Activated B cell treated with CpG ODN at 0.5 μM for 24 hours (primary cell): Measurements from ENCODE around the gene RECQL5. TPM values are rescaled to one million over a fixed set of nuclear protein-coding genes. Genes with fewer than 3 reads are reported as not detected.

Experiments
- ATAC-seq: fragments of 200-7000 bp; cut with Tn5 transposase; one replicate; pipeline ENCODE4 v1.10.0; 2021; ENCODE audit warnings: low read depth, mild to moderate bottlenecking, moderate library complexity
- CTCF ChIA-PET: fragments of 350-600 bp; sonication (Branson Sonifier 250); formaldehyde crosslinking; loops from one replicate; lab custom pipeline; 2021; ENCODE audit warnings: antibody characterized with exemption; lab: Charles Lee
- POLR2A ChIA-PET: fragments of 350-600 bp; sonication (Branson Sonifier 250); formaldehyde crosslinking; loops from one replicate; lab custom pipeline; 2021; ENCODE audit warnings: antibody characterized with exemption; lab: Charles Lee
- DNase-seq: peaks from one replicate; pipeline ENCODE4 v3.0.0; 2022
- H3K27ac Mint-ChIP-seq: one replicate; pipeline ENCODE4 v1.8.0; 2020; ENCODE audit warnings: mixed read lengths
- H3K27me3 Mint-ChIP-seq: one replicate; pipeline ENCODE4 v1.8.0; 2021; ENCODE audit warnings: mixed read lengths
- H3K36me3 Mint-ChIP-seq: one replicate; pipeline ENCODE4 v1.8.0; 2021; ENCODE audit warnings: low read depth, mixed read lengths
- H3K4me1 Mint-ChIP-seq: one replicate; pipeline ENCODE4 v1.8.0; 2021; ENCODE audit warnings: mixed read lengths
- H3K4me3 Mint-ChIP-seq: one replicate; pipeline ENCODE4 v1.8.0; 2020; ENCODE audit warnings: mild to moderate bottlenecking, mixed read lengths
- H3K9me3 Mint-ChIP-seq: one replicate; pipeline ENCODE4 v1.8.0; 2020; ENCODE audit warnings: mixed read lengths
- CTCF ChIP-seq: fragments of 200-600 bp; IDR thresholded peaks from one replicate; pipeline ENCODE4 v1.8.0; 2022; ENCODE audit warnings: antibody characterized with exemption, mild to moderate bottlenecking
- intact Hi-C: fragments of 100-400 bp; cut with micrococcal nuclease; formaldehyde crosslinking; loops from one replicate; pipeline ENCODE4 v1.15.1; 2024
- total RNA-seq: library from RNA; stranded (reverse); gene quantifications from 2 replicates; pipeline ENCODE4 v1.2.3, GENCODE V29; 2022

RECQL5 gene
- total RNA-seq, 1 donor from 2014 or later = 65.4 TPM

- H3K36me3 Mint-ChIP-seq = peaks cover 84% of the 10 kb centered on the region
- no peak overlapping the region for H3K27ac Mint-ChIP-seq
- H3K9me3 Mint-ChIP-seq = no peaks in the 10 kb centered on the region
- ChIA-PET CTCF (no interaction called here), POLR2A (no interaction called here)
- H3K27me3 Mint-ChIP-seq = no peaks in the 10 kb centered on the region
- H3K4me1 Mint-ChIP-seq = no peaks in the 10 kb centered on the region
- DNase-seq (no peak), ATAC-seq (no peak)
- TF ChIP-seq CTCF = no peak
- no peak overlapping the region for H3K4me3 Mint-ChIP-seq
- intact Hi-C loops = no loop called here
These were observed 30.8 kb upstream of the RECQL5 start for GRCh38 chr17:75697651-75698291.

GRCh38 chr17:75695830-75696271, 28.9 kb upstream of the RECQL5 start:
- H3K9me3 Mint-ChIP-seq = no peaks in the 10 kb centered on the region
- DNase-seq (no peak), ATAC-seq (no peak)
- no peak overlapping the region for H3K27ac Mint-ChIP-seq
- H3K4me3 Mint-ChIP-seq = no peak overlapping the region
- POLR2A ChIA-PET = interaction anchor here (0.7 kb wide), 2 partner anchors 7 to 54 kb away, joined by 4 to 8 read pairs; no protein-coding TSS in a partner anchor
- H3K36me3 Mint-ChIP-seq = peaks cover 80% of the 10 kb centered on the region
- H3K4me1 Mint-ChIP-seq = peaks cover 10% of the 10 kb centered on the region
- no peak for TF ChIP-seq CTCF
- no peaks in the 10 kb centered on the region for H3K27me3 Mint-ChIP-seq
- CTCF ChIA-PET = interaction anchor here (1.7 kb wide), 1 partner anchor 51 kb away, joined by 6 read pairs; no protein-coding TSS in a partner anchor
- intact Hi-C loops = no loop called here

GRCh38 chr17:75695141-75695829, 28.3 kb upstream of the RECQL5 start:
- no peak overlapping the region for H3K4me3 Mint-ChIP-seq
- CTCF ChIA-PET = interaction anchor here (0.6 to 1.7 kb wide), 2 partner anchors 52 to 921 kb away, joined by 4 to 6 read pairs; no protein-coding TSS in a partner anchor
- ATAC-seq (no peak), DNase-seq (no peak)
- no peaks in the 10 kb centered on the region for H3K27me3 Mint-ChIP-seq
- intact Hi-C loops = no loop called here
- POLR2A ChIA-PET = interaction anchor here (0.6 kb wide), 2 partner anchors 51 to 523 kb away, joined by 4 to 8 read pairs; no protein-coding TSS in a partner anchor
- no peaks in the 10 kb centered on the region for H3K9me3 Mint-ChIP-seq
- no peak for TF ChIP-seq CTCF
- H3K4me1 Mint-ChIP-seq = peaks cover 16% of the 10 kb centered on the region
- H3K27ac Mint-ChIP-seq = no peak overlapping the region
- H3K36me3 Mint-ChIP-seq = peaks cover 78% of the 10 kb centered on the region

GRCh38 chr17:75694536-75694935, 27.6 kb upstream of the RECQL5 start:
- TF ChIP-seq CTCF = no peak
- DNase-seq (no peak), ATAC-seq (no peak)
- intact Hi-C loops = no loop called here
- Mint-ChIP-seq H3K4me3 (no peak overlapping the region), H3K27ac (no peak overlapping the region), H3K36me3 (peaks cover 74% of the 10 kb centered on the region), H3K9me3 (no peaks in the 10 kb centered on the region), H3K27me3 (no peaks in the 10 kb centered on the region), H3K4me1 (peaks cover 22% of the 10 kb centered on the region)
- POLR2A ChIA-PET = interaction anchor here (0.6 kb wide), 1 partner anchor 51 kb away, joined by 8 read pairs; no protein-coding TSS in a partner anchor
- CTCF ChIA-PET = interaction anchor here (0.6 to 1.7 kb wide), 2 partner anchors 53 to 920 kb away, joined by 4 to 6 read pairs; no protein-coding TSS in a partner anchor
